HepG2 (cell line): ENCODE measurements around the gene KCND2. TPM values are rescaled to one million over a fixed set of nuclear protein-coding genes. Genes with fewer than 3 reads are reported as not detected.

ENCODE experiments used
- ATAC-seq: fragments of 200-7000 bp; cut with Tn5 transposase; 3 replicates; pipeline ENCODE4 v1.9.1; 2020; ENCODE audit warnings: mild to moderate bottlenecking, moderate library complexity
- BruUV-seq: library from RNA; stranded (reverse); fragments of 400-500 nt; replicated peaks from 2 replicates; lab custom pipeline; 2021; lab: Mats Ljungman, UMichigan
- CTCF ChIA-PET: fragments of 300-600 bp; formaldehyde crosslinking; extraction: SDS; loops from one replicate; lab custom pipeline; 2021; ENCODE audit warnings: low total read pairs, inconsistent platforms, low intra/inter-chr PET ratio; lab: Yijun Ruan, JAX
- POLR2A ChIA-PET: fragments of 350-600 bp; sonication (Branson Sonifier 250); formaldehyde crosslinking; loops from one replicate; lab custom pipeline; 2020; ENCODE audit warnings: antibody characterized with exemption, inconsistent platforms; lab: Yijun Ruan, JAX
- DNase-seq: peaks from one replicate; pipeline ENCODE4 v3.0.0-alpha.2; 2015; ENCODE audit warnings: low spot score
- FAIRE-seq: peaks from 3 replicates; lab custom pipeline; 2011; peaks lifted over from hg19 to GRCh38; lab: Jason Lieb, UNC
- H2AFZ ChIP-seq: one replicate; pipeline ENCODE4 v1.6.1; 2011; ENCODE audit warnings: low read length, inconsistent platforms
- H3K27ac ChIP-seq: fragments of 300-600 bp; 3 replicates; pipeline ENCODE4 v1.8.0; 2011; ENCODE audit warnings: mixed run types, mild to moderate bottlenecking, mixed read lengths, low read length, inconsistent platforms; ENCODE audit not compliant: insufficient read depth; ENCODE audit errors: extremely low read length
- H3K27me3 ChIP-seq, 2 experiments: fragments of 200-600 bp in 1 of 2; 2 replicates in 1 of 2; 3 replicates in 1 of 2; pipeline versions ENCODE4 v1.6.0 to v1.8.0; 2011; ENCODE audit warnings: low read length in 2 of 2, mild to moderate bottlenecking in 2 of 2, moderate library complexity in 2 of 2, inconsistent platforms in 1 of 2; ENCODE audit not compliant: insufficient read depth in 2 of 2, control insufficient read depth in 1 of 2
- H3K36me3 ChIP-seq, 2 experiments: fragments of 200-600 bp in 1 of 2; replicated peaks in 1 of 2; 2 replicates in 1 of 2; 3 replicates in 1 of 2; pipeline versions ENCODE4 v1.5.1 to v1.8.0; 2011; ENCODE audit warnings: low read length in 2 of 2, inconsistent platforms in 1 of 2; ENCODE audit not compliant: insufficient read depth in 2 of 2, control insufficient read depth in 1 of 2
- H3K4me1 ChIP-seq: 2 replicates; pipeline ENCODE4 v1.5.1; 2012; ENCODE audit warnings: low read length, inconsistent platforms; ENCODE audit not compliant: insufficient read depth
- H3K4me2 ChIP-seq: 2 replicates; pipeline ENCODE4 v1.6.0; 2011; ENCODE audit warnings: low read depth, low read length, inconsistent platforms
- H3K4me3 ChIP-seq, 3 experiments: fragments of 200-600 bp in 1 of 3; sonication (generic), shearing (Covaris generic) in 1 of 3; replicated peaks in 1 of 3; 2 replicates each; pipeline ENCODE4 v1.5.1; 2011 to 2016; ENCODE audit warnings: low read length in 3 of 3, inconsistent platforms in 2 of 3, low read depth in 2 of 3, mild to moderate bottlenecking in 2 of 3, control low read depth in 1 of 3, mixed read lengths in 1 of 3; ENCODE audit not compliant: insufficient read depth in 1 of 3
- H3K79me2 ChIP-seq: one replicate; pipeline ENCODE4 v1.6.1; 2011; ENCODE audit warnings: low read length, inconsistent platforms; ENCODE audit not compliant: insufficient read depth
- H3K9ac ChIP-seq: 2 replicates; pipeline ENCODE4 v1.6.0; 2011; ENCODE audit warnings: mild to moderate bottlenecking, low read depth, low read length, inconsistent platforms; ENCODE audit not compliant: insufficient read depth
- H3K9me3 ChIP-seq: 2 replicates; pipeline ENCODE4 v1.5.1; 2012; ENCODE audit warnings: mild to moderate bottlenecking, low read length
- H4K20me1 ChIP-seq: 2 replicates; pipeline ENCODE4 v1.6.0; 2011; ENCODE audit warnings: inconsistent platforms, mild to moderate bottlenecking, low read length, moderate library complexity; ENCODE audit not compliant: insufficient read depth
- HDAC2 ChIP-seq: sonication (generic); formaldehyde crosslinking; IDR thresholded peaks from 2 replicates; pipeline ENCODE4 v1.4.0; 2020; ENCODE audit warnings: missing genetic modification reagents
- MAX ChIP-seq: IDR thresholded peaks from 2 replicates; pipeline ENCODE4 v1.6.1; 2012; ENCODE audit warnings: inconsistent platforms
- NR2F6 ChIP-seq, 2 experiments: IDR thresholded peaks; 2 replicates each; pipeline ENCODE4 v1.6.1; 2016; ENCODE audit warnings: antibody characterized with exemption in 1 of 2, mild to moderate bottlenecking in 1 of 2
- SOX5 ChIP-seq: IDR thresholded peaks from 2 replicates; pipeline ENCODE4 v1.6.1; 2016; ENCODE audit warnings: borderline replicate concordance
- SOX6 ChIP-seq, 2 experiments: fragments of 450-650 bp in 1 of 2; sonication (generic) in 1 of 2; formaldehyde crosslinking in 1 of 2; IDR thresholded peaks; 2 replicates each; pipeline versions ENCODE4 v1.4.0 to v1.6.1; 2017 to 2020; ENCODE audit warnings: antibody characterized with exemption in 1 of 2, mild to moderate bottlenecking in 1 of 2, missing genetic modification reagents in 1 of 2
- SP4 ChIP-seq: sonication (generic); formaldehyde crosslinking; IDR thresholded peaks from 2 replicates; pipeline ENCODE4 v1.8.1; 2023; ENCODE audit warnings: mild to moderate bottlenecking, missing genetic modification reagents
- ZNF160 ChIP-seq: sonication (generic); formaldehyde crosslinking; IDR thresholded peaks from 2 replicates; pipeline ENCODE4 v1.8.0; 2022; ENCODE audit warnings: mild to moderate bottlenecking, inconsistent platforms, missing genetic modification reagents
- ZNF18 ChIP-seq: sonication (generic); formaldehyde crosslinking; IDR thresholded peaks from 2 replicates; pipeline ENCODE4 v1.8.0; 2022; ENCODE audit warnings: mild to moderate bottlenecking, missing genetic modification reagents; ENCODE audit not compliant: insufficient replicate concordance
- ZSCAN30 ChIP-seq: sonication (generic); formaldehyde crosslinking; IDR thresholded peaks from 2 replicates; pipeline ENCODE4 v1.5.0; 2020; ENCODE audit warnings: mild to moderate bottlenecking, missing genetic modification reagents
- in situ Hi-C: cut with HindIII; loops from 2 replicates; pipeline ENCODE4 v1.10.0; 2017; ENCODE audit warnings: low pct_unique_long_range_greater_than_20kb; ENCODE audit not compliant: extremely low pct_ligation_motif_present
- intact Hi-C: fragments of 100-400 bp; cut with micrococcal nuclease; formaldehyde crosslinking; loops from one replicate; pipeline ENCODE4 v1.10.0; 2022; ENCODE audit not compliant: unreplicated experiment
- polyA plus RNA-seq, 8 experiments: library from polyadenylated mRNA; depleted of rRNA in 3 of 8; stranded (reverse) in 7 of 8; unstranded in 1 of 8; fragments of >200 nt; fragmentation: Illumina TruSeq in 4 of 8; extraction: Trizol in 4 of 8; gene quantifications; 2 replicates each; pipeline versions ENCODE4 v1.2.1 to v1.2.3, GENCODE V29; 2011 to 2016; ENCODE audit warnings: low read depth in 4 of 8, missing spikeins in 1 of 8, mixed read lengths in 1 of 8; ENCODE audit not compliant: insufficient read depth in 1 of 8
- total RNA-seq, 5 experiments: library from RNA; depleted of rRNA; stranded (reverse); fragments of >200 nt; fragmentation: Illumina TruSeq; extraction: Trizol; gene quantifications; 2 replicates each; pipeline ENCODE4 v1.2.3, GENCODE V29; 2016; ENCODE audit warnings: low read depth in 1 of 5
- TF ChIP-seq, protein P1 (sequence below): sonication (generic); formaldehyde crosslinking; IDR thresholded peaks from 2 replicates; pipeline ENCODE4 v1.5.1; 2020; ENCODE audit warnings: missing genetic modification reagents, mild to moderate bottlenecking, borderline replicate concordance

The KCND2 gene
- total and polyA plus RNA-seq, 2 of the 13 experiments (the other 11 are each of a cell fraction or from before 2014, with no cell fraction given): not detected

GRCh38 chr7:120504386-120504785 lies 231.4 kb downstream of the KCND2 start:
- ChIA-PET POLR2A (no interaction called here), CTCF (no interaction called here)
- Histone ChIP-seq H3K79me2 (no peaks in the 10 kb centered on the region), H4K20me1 (no peaks in the 10 kb centered on the region), H3K9me3 (no peaks in the 10 kb centered on the region), H3K4me1 (no peaks in the 10 kb centered on the region), H3K36me3 (no peaks in the 10 kb centered on the region), H3K27ac (no peak overlapping the region), H3K4me2 (no peak overlapping the region), H3K9ac (no peak overlapping the region), H2AFZ (no peak overlapping the region), H3K27me3 (no peaks in the 10 kb centered on the region), H3K4me3 (no peak overlapping the region)
- intact Hi-C loops: no loop called here
- ATAC-seq (no peak), FAIRE-seq (no peak), DNase-seq (no peak)
- TF ChIP-seq HDAC2 (CRISPR knock-in tag) (no peak), ZSCAN30 (CRISPR knock-in tag) (no peak), NR2F6 (IDR thresholded peaks at IDR 0.05) (no peak), NR2F6 (CRISPR knock-in tag; IDR thresholded peaks at IDR 0.05) (no peak)
- no TSS peak for BruUV-seq
- in situ Hi-C loops: no loop called here

- intact Hi-C loops (no loop called here), in situ Hi-C loops (no loop called here)
- CTCF ChIA-PET: no interaction called here
- ATAC-seq: no peak
- no peak overlapping the region for H3K4me3 ChIP-seq
- no peak overlapping the region for H2AFZ ChIP-seq
- no peaks in the 10 kb centered on the region for H3K36me3 ChIP-seq
- H3K9ac ChIP-seq: no peak overlapping the region
- H3K4me2 ChIP-seq: no peak overlapping the region
- BruUV-seq: no TSS peak
- no peaks in the 10 kb centered on the region for H3K4me1 ChIP-seq
- H3K27ac ChIP-seq: no peak overlapping the region
- no peak for FAIRE-seq
- no peaks in the 10 kb centered on the region for H4K20me1 ChIP-seq
- no peaks in the 10 kb centered on the region for H3K79me2 ChIP-seq
- no peaks in the 10 kb centered on the region for H3K9me3 ChIP-seq
- POLR2A ChIA-PET: no interaction called here
- no peaks in the 10 kb centered on the region for H3K27me3 ChIP-seq
- no peak for DNase-seq
- TF ChIP-seq ZNF18 (CRISPR knock-in tag): no peak
- no peak for TF ChIP-seq SP4 (CRISPR knock-in tag)
- TF ChIP-seq SOX5: no peak
- TF ChIP-seq SOX6 (IDR thresholded peaks at IDR 0.05): no peak
- TF ChIP-seq SOX6 (CRISPR knock-in tag; IDR thresholded peaks at IDR 0.05): no peak
- no peak for TF ChIP-seq MAX
- TF ChIP-seq, protein P1, sequence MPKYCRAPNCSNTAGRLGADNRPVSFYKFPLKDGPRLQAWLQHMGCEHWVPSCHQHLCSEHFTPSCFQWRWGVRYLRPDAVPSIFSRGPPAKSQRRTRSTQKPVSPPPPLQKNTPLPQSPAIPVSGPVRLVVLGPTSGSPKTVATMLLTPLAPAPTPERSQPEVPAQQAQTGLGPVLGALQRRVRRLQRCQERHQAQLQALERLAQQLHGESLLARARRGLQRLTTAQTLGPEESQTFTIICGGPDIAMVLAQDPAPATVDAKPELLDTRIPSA (CRISPR knock-in tag): no peak
- no peak for TF ChIP-seq ZNF160 (CRISPR knock-in tag)
These were observed 232.8 kb downstream of the KCND2 start for GRCh38 chr7:120505770-120506169.
